ENCODE results near the gene SIPA1L3. TPM values are rescaled to one million over a fixed set of nuclear protein-coding genes. Genes with fewer than 3 reads are reported as not detected.
A peak's percentile ranks its signal among the peaks of the same experiment; 100 is the strongest.

Gene SIPA1L3
- total RNA-seq, 1 donor from 2014 or later = 26.9 TPM

- Histone ChIP-seq H2AFZ (ENCODE audit: low read depth, low read length) (no peak overlapping the region), H3K4me3 (ENCODE audit: insufficient read depth, low read depth, low read length) (no peak overlapping the region), H3K79me2 (ENCODE audit: insufficient read depth, low read length) (peaks cover 73% of the 10 kb centered on the region), H3K4me2 (ENCODE audit: low read length) (no peak overlapping the region), H3K9ac (ENCODE audit: low read length) (no peak overlapping the region), H3K4me1 (ENCODE audit: insufficient read depth, low read length) (peaks cover 16% of the 10 kb centered on the region), H3K27me3 (ENCODE audit: insufficient read depth, low read length) (no peaks in the 10 kb centered on the region), H4K20me1 (ENCODE audit: insufficient read depth, low read length) (no peaks in the 10 kb centered on the region), H3K36me3 (ENCODE audit: insufficient read depth, low read length) (no peaks in the 10 kb centered on the region), H3K9me3 (ENCODE audit: insufficient read depth, low read depth, low read length) (no peaks in the 10 kb centered on the region), H3K27ac (ENCODE audit: low read depth, low read length) (peak overlapping the region; percentile 30)
- H3K4me1 Mint-ChIP-seq (ENCODE audit: low read depth, unreplicated experiment) = peaks cover 17% of the 10 kb centered on the region
- no peak for DNase-seq (ENCODE audit: low read depth)
- peak overlapping the region; percentile 18 for H3K27ac Mint-ChIP-seq (ENCODE audit: unreplicated experiment)
- H3K9me3 Mint-ChIP-seq (ENCODE audit: unreplicated experiment) = no peaks in the 10 kb centered on the region
- H3K36me3 Mint-ChIP-seq (ENCODE audit: low read depth, unreplicated experiment) = peaks cover 10% of the 10 kb centered on the region
- no peaks in the 10 kb centered on the region for H3K27me3 Mint-ChIP-seq (ENCODE audit: low read depth, unreplicated experiment)
- FAIRE-seq = no peak
- H3K4me3 Mint-ChIP-seq (ENCODE audit: unreplicated experiment) = no peak overlapping the region
- no peak for TF ChIP-seq EZH2 (IDR thresholded peaks at IDR 0.05; ENCODE audit: insufficient read depth, low read length)
- TF ChIP-seq, protein P1, sequence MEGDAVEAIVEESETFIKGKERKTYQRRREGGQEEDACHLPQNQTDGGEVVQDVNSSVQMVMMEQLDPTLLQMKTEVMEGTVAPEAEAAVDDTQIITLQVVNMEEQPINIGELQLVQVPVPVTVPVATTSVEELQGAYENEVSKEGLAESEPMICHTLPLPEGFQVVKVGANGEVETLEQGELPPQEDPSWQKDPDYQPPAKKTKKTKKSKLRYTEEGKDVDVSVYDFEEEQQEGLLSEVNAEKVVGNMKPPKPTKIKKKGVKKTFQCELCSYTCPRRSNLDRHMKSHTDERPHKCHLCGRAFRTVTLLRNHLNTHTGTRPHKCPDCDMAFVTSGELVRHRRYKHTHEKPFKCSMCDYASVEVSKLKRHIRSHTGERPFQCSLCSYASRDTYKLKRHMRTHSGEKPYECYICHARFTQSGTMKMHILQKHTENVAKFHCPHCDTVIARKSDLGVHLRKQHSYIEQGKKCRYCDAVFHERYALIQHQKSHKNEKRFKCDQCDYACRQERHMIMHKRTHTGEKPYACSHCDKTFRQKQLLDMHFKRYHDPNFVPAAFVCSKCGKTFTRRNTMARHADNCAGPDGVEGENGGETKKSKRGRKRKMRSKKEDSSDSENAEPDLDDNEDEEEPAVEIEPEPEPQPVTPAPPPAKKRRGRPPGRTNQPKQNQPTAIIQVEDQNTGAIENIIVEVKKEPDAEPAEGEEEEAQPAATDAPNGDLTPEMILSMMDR (IDR thresholded peaks at IDR 0.05; ENCODE audit: insufficient read depth, low read depth, low read length) = no peak
These were observed 84.8 kb downstream of the SIPA1L3 start for GRCh38 chr19:37991841-37992248.

DNA sequence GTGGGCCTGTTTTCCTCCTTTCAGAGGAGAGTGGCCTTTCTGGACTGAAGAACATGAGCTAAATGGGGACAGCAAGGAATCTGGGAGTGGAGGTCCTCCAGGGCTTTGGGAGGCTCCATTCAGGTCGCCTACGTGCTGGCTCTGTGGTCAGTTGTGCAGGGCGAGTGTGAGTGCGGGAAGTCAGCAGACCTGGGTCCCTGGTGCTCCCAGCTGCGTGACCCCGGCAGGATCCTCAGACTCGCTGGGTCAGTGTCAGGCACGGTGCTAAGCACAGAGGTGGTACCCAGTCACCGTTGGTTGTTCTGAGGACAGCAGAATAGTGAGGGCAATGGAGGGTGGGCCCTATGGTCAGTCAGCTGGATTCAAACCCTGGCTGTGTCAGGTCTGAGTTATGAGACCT lies 85.8 kb downstream of the SIPA1L3 start:
- Mint-ChIP-seq H3K27ac (ENCODE audit: unreplicated experiment) (no peak overlapping the region), H3K27me3 (ENCODE audit: low read depth, unreplicated experiment) (no peaks in the 10 kb centered on the region), H3K4me3 (ENCODE audit: unreplicated experiment) (no peak overlapping the region), H3K36me3 (ENCODE audit: low read depth, unreplicated experiment) (peaks cover 10% of the 10 kb centered on the region), H3K9me3 (ENCODE audit: unreplicated experiment) (no peaks in the 10 kb centered on the region), H3K4me1 (ENCODE audit: low read depth, unreplicated experiment) (peaks cover 17% of the 10 kb centered on the region)
- no peak overlapping the region for H3K9ac ChIP-seq (ENCODE audit: low read length)
- no peak overlapping the region for H2AFZ ChIP-seq (ENCODE audit: low read depth, low read length)
- H3K4me2 ChIP-seq (ENCODE audit: low read length) = no peak overlapping the region
- H4K20me1 ChIP-seq (ENCODE audit: insufficient read depth, low read length) = no peaks in the 10 kb centered on the region
- H3K4me1 ChIP-seq (ENCODE audit: insufficient read depth, low read length) = peaks cover 18% of the 10 kb centered on the region
- TF ChIP-seq, protein P1 (IDR thresholded peaks at IDR 0.05; ENCODE audit: insufficient read depth, low read depth, low read length) = no peak
- TF ChIP-seq EZH2 (IDR thresholded peaks at IDR 0.05; ENCODE audit: insufficient read depth, low read length) = no peak
- H3K9me3 ChIP-seq (ENCODE audit: insufficient read depth, low read depth, low read length) = no peaks in the 10 kb centered on the region
- H3K36me3 ChIP-seq (ENCODE audit: insufficient read depth, low read length) = no peaks in the 10 kb centered on the region
- DNase-seq (ENCODE audit: low read depth) = no peak
- H3K27me3 ChIP-seq (ENCODE audit: insufficient read depth, low read length) = no peaks in the 10 kb centered on the region
- H3K4me3 ChIP-seq (ENCODE audit: insufficient read depth, low read depth, low read length) = no peak overlapping the region
- peaks cover 70% of the 10 kb centered on the region for H3K79me2 ChIP-seq (ENCODE audit: insufficient read depth, low read length)
- no peak for FAIRE-seq
- H3K27ac ChIP-seq (ENCODE audit: low read depth, low read length) = no peak overlapping the region

GRCh38 chr19:37994823-37995130 lies 87.8 kb downstream of the SIPA1L3 start:
- Mint-ChIP-seq H3K9me3 (ENCODE audit: unreplicated experiment) (no peaks in the 10 kb centered on the region), H3K4me3 (ENCODE audit: unreplicated experiment) (no peak overlapping the region), H3K4me1 (ENCODE audit: low read depth, unreplicated experiment) (peaks cover 27% of the 10 kb centered on the region), H3K27ac (ENCODE audit: unreplicated experiment) (no peak overlapping the region), H3K36me3 (ENCODE audit: low read depth, unreplicated experiment) (peaks cover 10% of the 10 kb centered on the region), H3K27me3 (ENCODE audit: low read depth, unreplicated experiment) (no peaks in the 10 kb centered on the region)
- FAIRE-seq (no peak), DNase-seq (ENCODE audit: low read depth) (no peak)
- H3K4me2 ChIP-seq (ENCODE audit: low read length) = no peak overlapping the region
- no peak overlapping the region for H3K4me3 ChIP-seq (ENCODE audit: insufficient read depth, low read depth, low read length)
- H2AFZ ChIP-seq (ENCODE audit: low read depth, low read length) = no peak overlapping the region
- no peak overlapping the region for H3K27ac ChIP-seq (ENCODE audit: low read depth, low read length)
- no peak for TF ChIP-seq EZH2 (IDR thresholded peaks at IDR 0.05; ENCODE audit: insufficient read depth, low read length)
- TF ChIP-seq, protein P1 (IDR thresholded peaks at IDR 0.05; ENCODE audit: insufficient read depth, low read depth, low read length) = no peak
- H3K36me3 ChIP-seq (ENCODE audit: insufficient read depth, low read length) = no peaks in the 10 kb centered on the region
- H3K9me3 ChIP-seq (ENCODE audit: insufficient read depth, low read depth, low read length) = no peaks in the 10 kb centered on the region
- peaks cover 29% of the 10 kb centered on the region for H3K4me1 ChIP-seq (ENCODE audit: insufficient read depth, low read length)
- no peaks in the 10 kb centered on the region for H3K27me3 ChIP-seq (ENCODE audit: insufficient read depth, low read length)
- H3K9ac ChIP-seq (ENCODE audit: low read length) = no peak overlapping the region
- H3K79me2 ChIP-seq (ENCODE audit: insufficient read depth, low read length) = peaks cover 56% of the 10 kb centered on the region
- no peaks in the 10 kb centered on the region for H4K20me1 ChIP-seq (ENCODE audit: insufficient read depth, low read length)
